GM20431 (cell line): ENCODE results near the gene LYZL1.

Experiments
- in situ Hi-C: fragments of 300-500 bp; cut with MseI, MboI; formaldehyde crosslinking; loops from one replicate; pipeline ENCODE4 v1.15.0; 2020; ENCODE audit warnings: low sequenced_read_pairs; ENCODE audit not compliant: unreplicated experiment

LYZL1 gene

GRCh38 chr10:29304264-29304994, 15.6 kb downstream of the LYZL1 start:
- in situ Hi-C loops: loop anchor here (25.0 kb wide), 1 partner anchor 642 kb away; no protein-coding TSS in a partner anchor

GRCh38 chr10:29304995-29305335, 16.1 kb downstream of the LYZL1 start:
- in situ Hi-C loops: loop anchor here (25.0 kb wide), 1 partner anchor 643 kb away; no protein-coding TSS in a partner anchor

GRCh38 chr10:29306688-29307087, 17.8 kb downstream of the LYZL1 start:
- in situ Hi-C loops: loop anchor here (25.0 kb wide), 1 partner anchor 644 kb away; no protein-coding TSS in a partner anchor

- in situ Hi-C loops: loop anchor here (25.0 kb wide), 1 partner anchor 646 kb away; no protein-coding TSS in a partner anchor
Observed at GRCh38 chr10:29308142-29308541, 19.3 kb downstream of the LYZL1 start.

- in situ Hi-C loops: loop anchor here (25.0 kb wide), 1 partner anchor 647 kb away; no protein-coding TSS in a partner anchor
Observed at GRCh38 chr10:29309465-29309864, 20.6 kb downstream of the LYZL1 start.

- in situ Hi-C loops: loop anchor here (25.0 kb wide), 1 partner anchor 648 kb away; no protein-coding TSS in a partner anchor
Observed at GRCh38 chr10:29310463-29310862, 21.6 kb downstream of the LYZL1 start.

GRCh38 chr10:29313071-29313470, 24.2 kb downstream of the LYZL1 start:
- in situ Hi-C loops: loop anchor here (25.0 kb wide), 1 partner anchor 651 kb away; no protein-coding TSS in a partner anchor

- in situ Hi-C loops: loop anchor here (25.0 kb wide), 1 partner anchor 652 kb away; no protein-coding TSS in a partner anchor
Observed at GRCh38 chr10:29314726-29315125, 25.9 kb downstream of the LYZL1 start.

GRCh38 chr10:29315814-29316213, 26.9 kb downstream of the LYZL1 start:
- in situ Hi-C loops: loop anchor here (25.0 kb wide), 1 partner anchor 654 kb away; no protein-coding TSS in a partner anchor

- in situ Hi-C loops: loop anchor here (25.0 kb wide), 1 partner anchor 654 kb away; no protein-coding TSS in a partner anchor
Observed at GRCh38 chr10:29316308-29317026, 27.6 kb downstream of the LYZL1 start.

GRCh38 chr10:29317027-29317420, 28.2 kb downstream of the LYZL1 start:
- in situ Hi-C loops: loop anchor here (25.0 kb wide), 1 partner anchor 655 kb away; no protein-coding TSS in a partner anchor

GRCh38 chr10:29317423-29318021, 28.7 kb downstream of the LYZL1 start:
- in situ Hi-C loops: loop anchor here (25.0 kb wide), 1 partner anchor 655 kb away; no protein-coding TSS in a partner anchor

- in situ Hi-C loops: loop anchor here (25.0 kb wide), 1 partner anchor 656 kb away; no protein-coding TSS in a partner anchor
Observed at GRCh38 chr10:29318141-29319071, 29.5 kb downstream of the LYZL1 start.

- in situ Hi-C loops: loop anchor here (25.0 kb wide), 1 partner anchor 657 kb away; no protein-coding TSS in a partner anchor
Observed at GRCh38 chr10:29319205-29319781, 30.4 kb downstream of the LYZL1 start.

- in situ Hi-C loops: loop anchor here (25.0 kb wide), 1 partner anchor 658 kb away; no protein-coding TSS in a partner anchor
Observed at GRCh38 chr10:29320680-29321121, 31.8 kb downstream of the LYZL1 start.

- in situ Hi-C loops: loop anchor here (25.0 kb wide), 1 partner anchor 659 kb away; no protein-coding TSS in a partner anchor
Observed at GRCh38 chr10:29321656-29322055, 32.8 kb downstream of the LYZL1 start.

- in situ Hi-C loops: loop anchor here (25.0 kb wide), 1 partner anchor 661 kb away; no protein-coding TSS in a partner anchor
Observed at GRCh38 chr10:29322918-29323317, 34.0 kb downstream of the LYZL1 start.

GRCh38 chr10:29323367-29323766, 34.5 kb downstream of the LYZL1 start:
- in situ Hi-C loops: loop anchor here (25.0 kb wide), 1 partner anchor 661 kb away; no protein-coding TSS in a partner anchor
